HepG2 (cell line): Measurements from ENCODE around the gene ANKRD6. TPM values are rescaled to one million over a fixed set of nuclear protein-coding genes. Genes with fewer than 3 reads are reported as not detected.

Experiments
- HIC2 ChIP-seq: sonication (generic); formaldehyde crosslinking; IDR thresholded peaks from 2 replicates; pipeline ENCODE4 v1.9.0; 2022; ENCODE audit warnings: low read depth, missing genetic modification reagents
- ISL2 ChIP-seq: sonication (generic); formaldehyde crosslinking; IDR thresholded peaks from 2 replicates; pipeline ENCODE4 v1.5.0; 2020; ENCODE audit warnings: missing genetic modification reagents
- MIXL1 ChIP-seq: IDR thresholded peaks from 2 replicates; pipeline ENCODE4 v1.6.1; 2016
- MLX ChIP-seq: IDR thresholded peaks from 2 replicates; pipeline ENCODE4 v1.6.1; 2016
- MYNN ChIP-seq: sonication (generic); formaldehyde crosslinking; IDR thresholded peaks from 2 replicates; pipeline ENCODE4 v1.4.0; 2020; ENCODE audit warnings: mild to moderate bottlenecking, low read depth, missing genetic modification reagents
- ZMYM4 ChIP-seq: sonication (generic); formaldehyde crosslinking; IDR thresholded peaks from 2 replicates; pipeline ENCODE4 v1.8.1; 2023; ENCODE audit warnings: mild to moderate bottlenecking, missing genetic modification reagents
- ZNF142 ChIP-seq: sonication (generic); formaldehyde crosslinking; IDR thresholded peaks from 2 replicates; pipeline ENCODE4 v1.4.0; 2020; ENCODE audit warnings: missing genetic modification reagents
- ZNF280B ChIP-seq: sonication (generic); formaldehyde crosslinking; IDR thresholded peaks from 2 replicates; pipeline ENCODE4 v1.5.0; 2020; ENCODE audit warnings: missing genetic modification reagents, mild to moderate bottlenecking, borderline replicate concordance
- ZNF318 ChIP-seq: sonication (generic); formaldehyde crosslinking; IDR thresholded peaks from 2 replicates; pipeline ENCODE4 v1.4.0; 2020; ENCODE audit warnings: mild to moderate bottlenecking, missing genetic modification reagents
- polyA plus RNA-seq, 8 experiments: library from polyadenylated mRNA; depleted of rRNA in 3 of 8; stranded (reverse) in 7 of 8; unstranded in 1 of 8; fragments of >200 nt; fragmentation: Illumina TruSeq in 4 of 8; extraction: Trizol in 4 of 8; gene quantifications; 2 replicates each; pipeline versions ENCODE4 v1.2.1 to v1.2.3, GENCODE V29; 2011 to 2016; ENCODE audit warnings: low read depth in 4 of 8, missing spikeins in 1 of 8, mixed read lengths in 1 of 8; ENCODE audit not compliant: insufficient read depth in 1 of 8
- total RNA-seq, 5 experiments: library from RNA; depleted of rRNA; stranded (reverse); fragments of >200 nt; fragmentation: Illumina TruSeq; extraction: Trizol; gene quantifications; 2 replicates each; pipeline ENCODE4 v1.2.3, GENCODE V29; 2016; ENCODE audit warnings: low read depth in 1 of 5

Gene ANKRD6
- total and polyA plus RNA-seq, 2 of the 13 experiments (the other 11 are each of a cell fraction or from before 2014, with no cell fraction given): 0.18 to 0.36 TPM

GRCh38 chr6:89638320-89639195 lies 205.6 kb downstream of the ANKRD6 start, which contains the start of gene LYRM2 (continued):
- TF ChIP-seq ZNF318 (CRISPR knock-in tag) (no peak), ZNF142 (no peak), MYNN (CRISPR knock-in tag) (no peak), MIXL1 (CRISPR knock-in tag) (no peak), ZNF280B (CRISPR knock-in tag) (peak; percentile 57; the same call in 1 of the 2 replicates), ISL2 (CRISPR knock-in tag) (peak; percentile 65; the same call in 1 of the 2 replicates), ZMYM4 (CRISPR knock-in tag) (peak; percentile 79), HIC2 (no peak), MLX (no peak)
